DND-41 (cell line): ENCODE data around the gene ACKR3.

ENCODE experiments used
- ATAC-seq: fragments of 200-7000 bp; cut with Tn5 transposase; 3 replicates; pipeline ENCODE4 v1.9.1; 2021; ENCODE audit warnings: low read depth; ENCODE audit not compliant: insufficient read depth
- DNase-seq: peaks from one replicate; pipeline ENCODE4 v3.0.0-alpha.2; 2020
- H2AFZ ChIP-seq: 2 replicates; pipeline ENCODE4 v1.6.0; 2012; ENCODE audit warnings: low read depth, low read length
- H3K27ac ChIP-seq: 2 replicates; pipeline ENCODE4 v1.5.1; 2012; ENCODE audit warnings: low read length, inconsistent platforms
- H3K27me3 ChIP-seq: fragments of 200-600 bp; sonication (generic); 2 replicates; pipeline ENCODE4 v1.6.0; 2012; ENCODE audit warnings: low read length, mild to moderate bottlenecking, inconsistent platforms; ENCODE audit not compliant: insufficient read depth, poor library complexity
- H3K36me3 ChIP-seq: 2 replicates; pipeline ENCODE4 v1.5.1; 2012; ENCODE audit warnings: low read length, inconsistent platforms; ENCODE audit not compliant: insufficient read depth
- H3K4me1 ChIP-seq: 2 replicates; pipeline ENCODE4 v1.5.1; 2012; ENCODE audit warnings: mild to moderate bottlenecking, low read length; ENCODE audit not compliant: insufficient read depth
- H3K4me2 ChIP-seq: 2 replicates; pipeline ENCODE4 v1.6.0; 2012; ENCODE audit warnings: mild to moderate bottlenecking, moderate library complexity, low read length, inconsistent platforms; ENCODE audit not compliant: insufficient read depth
- H3K4me3 ChIP-seq, 2 experiments: fragments of 200-600 bp in 1 of 2; shearing (Covaris generic) in 1 of 2; 2 replicates each; pipeline ENCODE4 v1.5.1; 2012 to 2016; ENCODE audit warnings: inconsistent platforms in 2 of 2, low read length in 2 of 2, mild to moderate bottlenecking in 2 of 2, low read depth in 1 of 2, moderate library complexity in 1 of 2
- H3K79me2 ChIP-seq: 2 replicates; pipeline ENCODE4 v1.6.0; 2012; ENCODE audit warnings: low read length, inconsistent platforms; ENCODE audit not compliant: insufficient read depth
- H3K9ac ChIP-seq: 2 replicates; pipeline ENCODE4 v1.6.0; 2012; ENCODE audit warnings: low read depth, mild to moderate bottlenecking, inconsistent platforms, low read length, moderate library complexity
- H3K9me3 ChIP-seq: 2 replicates; pipeline ENCODE4 v1.5.1; 2012; ENCODE audit warnings: low read length, moderate library complexity, mild to moderate bottlenecking, inconsistent platforms; ENCODE audit not compliant: insufficient read depth, severe bottlenecking
- H4K20me1 ChIP-seq: 2 replicates; pipeline ENCODE4 v1.6.0; 2012; ENCODE audit warnings: low read length; ENCODE audit not compliant: insufficient read depth
- EZH2 ChIP-seq: IDR thresholded peaks from 3 replicates; pipeline ENCODE4 v1.6.1; 2012; ENCODE audit warnings: borderline replicate concordance, low read depth, mild to moderate bottlenecking, moderate library complexity, low read length, inconsistent platforms; ENCODE audit not compliant: severe bottlenecking
- TF ChIP-seq, protein P1 (sequence below): IDR thresholded peaks from 2 replicates; pipeline ENCODE4 v1.5.1; 2012; ENCODE audit warnings: borderline replicate concordance, low read length, moderate library complexity, mild to moderate bottlenecking; ENCODE audit not compliant: poor library complexity, severe bottlenecking; ENCODE audit errors: extremely low read depth

The ACKR3 gene

DNA sequence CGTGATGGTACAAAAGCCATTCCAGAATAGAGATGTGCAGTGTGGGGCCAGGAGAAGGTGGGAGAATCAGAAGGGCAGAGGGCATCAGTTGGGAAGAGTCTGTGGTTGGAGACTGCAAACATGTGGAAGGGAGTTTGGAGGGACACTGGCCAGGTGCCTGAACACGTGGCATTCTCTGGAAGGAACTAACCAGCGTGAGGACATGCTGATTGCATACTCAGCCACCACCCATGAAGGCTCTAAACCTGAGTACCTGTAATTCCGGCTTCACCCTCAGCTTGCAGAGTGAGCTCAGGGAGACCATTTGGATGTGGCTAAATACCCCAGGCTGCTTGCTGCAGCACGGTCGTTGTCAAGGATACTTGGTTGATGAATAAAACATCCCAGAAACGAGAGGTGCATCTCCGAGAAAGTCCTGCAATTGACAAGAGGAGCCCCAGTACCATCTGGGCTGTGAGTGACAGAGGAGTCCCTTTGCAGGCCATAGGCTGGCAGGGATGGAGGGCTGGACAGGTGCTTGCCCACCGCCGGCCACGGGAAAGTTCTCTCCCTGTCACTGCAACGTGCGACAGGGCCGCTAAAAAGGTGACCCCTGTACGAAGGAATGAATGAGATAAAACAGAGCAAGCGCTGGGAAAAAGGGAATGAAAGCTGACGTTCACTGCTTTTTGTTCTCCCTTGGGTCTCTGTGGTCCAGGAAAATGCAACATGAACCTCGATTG lies 5.0 kb downstream of the ACKR3 start:
- H3K27ac ChIP-seq = no peak overlapping the region
- H3K4me3 ChIP-seq = no peak overlapping the region
- H3K4me1 ChIP-seq = peaks cover 10% of the 10 kb centered on the region
- H3K4me2 ChIP-seq = no peak overlapping the region
- H3K36me3 ChIP-seq = no peaks in the 10 kb centered on the region
- no peak overlapping the region for H2AFZ ChIP-seq
- H4K20me1 ChIP-seq = no peaks in the 10 kb centered on the region
- ATAC-seq (no peak), DNase-seq (no peak)
- H3K79me2 ChIP-seq = no peaks in the 10 kb centered on the region
- no peaks in the 10 kb centered on the region for H3K9me3 ChIP-seq
- TF ChIP-seq EZH2 = no peak
- TF ChIP-seq, protein P1, sequence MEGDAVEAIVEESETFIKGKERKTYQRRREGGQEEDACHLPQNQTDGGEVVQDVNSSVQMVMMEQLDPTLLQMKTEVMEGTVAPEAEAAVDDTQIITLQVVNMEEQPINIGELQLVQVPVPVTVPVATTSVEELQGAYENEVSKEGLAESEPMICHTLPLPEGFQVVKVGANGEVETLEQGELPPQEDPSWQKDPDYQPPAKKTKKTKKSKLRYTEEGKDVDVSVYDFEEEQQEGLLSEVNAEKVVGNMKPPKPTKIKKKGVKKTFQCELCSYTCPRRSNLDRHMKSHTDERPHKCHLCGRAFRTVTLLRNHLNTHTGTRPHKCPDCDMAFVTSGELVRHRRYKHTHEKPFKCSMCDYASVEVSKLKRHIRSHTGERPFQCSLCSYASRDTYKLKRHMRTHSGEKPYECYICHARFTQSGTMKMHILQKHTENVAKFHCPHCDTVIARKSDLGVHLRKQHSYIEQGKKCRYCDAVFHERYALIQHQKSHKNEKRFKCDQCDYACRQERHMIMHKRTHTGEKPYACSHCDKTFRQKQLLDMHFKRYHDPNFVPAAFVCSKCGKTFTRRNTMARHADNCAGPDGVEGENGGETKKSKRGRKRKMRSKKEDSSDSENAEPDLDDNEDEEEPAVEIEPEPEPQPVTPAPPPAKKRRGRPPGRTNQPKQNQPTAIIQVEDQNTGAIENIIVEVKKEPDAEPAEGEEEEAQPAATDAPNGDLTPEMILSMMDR = no peak
- H3K9ac ChIP-seq = no peak overlapping the region
- H3K27me3 ChIP-seq = no peaks in the 10 kb centered on the region

DNA sequence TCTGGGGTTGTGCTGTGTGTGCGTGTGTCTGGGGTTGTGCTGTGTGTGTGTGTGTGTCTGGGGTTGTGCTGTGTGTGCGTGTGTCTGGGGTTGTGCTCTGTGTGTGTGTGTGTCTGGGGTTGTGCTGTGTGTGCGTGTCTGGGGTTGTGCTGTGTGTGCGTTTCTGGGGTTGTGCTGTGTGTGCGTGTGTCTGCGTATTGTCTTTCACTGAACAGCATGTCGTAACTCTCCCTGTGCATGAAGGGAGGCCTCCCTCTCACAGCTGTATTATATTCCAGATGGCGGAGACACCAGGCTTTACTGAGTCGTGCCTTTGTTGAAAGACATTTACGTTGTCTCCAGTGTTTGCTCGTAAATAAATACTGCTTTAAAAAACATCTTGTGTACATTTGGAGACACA lies 5.9 kb downstream of the ACKR3 start:
- Histone ChIP-seq H4K20me1 (no peaks in the 10 kb centered on the region), H2AFZ (no peak overlapping the region), H3K79me2 (no peaks in the 10 kb centered on the region), H3K36me3 (peaks cover 2% of the 10 kb centered on the region), H3K9ac (no peak overlapping the region), H3K9me3 (no peaks in the 10 kb centered on the region), H3K4me3 (no peak overlapping the region), H3K27ac (no peak overlapping the region), H3K4me1 (peaks cover under 1% of the 10 kb centered on the region), H3K27me3 (no peaks in the 10 kb centered on the region), H3K4me2 (no peak overlapping the region)
- no peak for DNase-seq
- no peak for TF ChIP-seq EZH2
- TF ChIP-seq, protein P1 = no peak
- ATAC-seq = no peak

DNA sequence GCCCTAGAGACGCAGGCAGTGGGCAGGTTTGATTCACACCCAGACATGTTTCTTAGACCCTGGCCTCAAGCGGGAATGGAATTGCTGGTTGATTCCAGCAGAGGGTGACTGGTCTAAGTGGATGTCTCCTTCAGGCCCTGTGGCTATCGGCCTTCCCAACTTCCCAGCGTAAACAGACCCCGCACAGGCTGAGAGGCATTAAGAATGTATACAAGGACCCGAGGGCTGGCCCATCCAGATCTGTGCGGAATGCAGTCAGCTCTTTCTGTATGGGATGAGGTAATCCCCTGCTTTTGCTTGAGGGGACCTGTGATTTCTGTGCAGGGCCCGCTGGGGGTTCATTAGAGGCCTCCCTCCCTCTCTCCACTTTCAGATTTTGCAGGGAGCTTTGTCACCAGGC lies 6.5 kb downstream of the ACKR3 start:
- Histone ChIP-seq H3K79me2 (no peaks in the 10 kb centered on the region), H3K27ac (no peak overlapping the region), H4K20me1 (no peaks in the 10 kb centered on the region), H3K4me1 (no peaks in the 10 kb centered on the region), H3K4me3 (no peak overlapping the region), H3K9me3 (no peaks in the 10 kb centered on the region), H2AFZ (no peak overlapping the region), H3K36me3 (peaks cover 8% of the 10 kb centered on the region), H3K27me3 (no peaks in the 10 kb centered on the region), H3K4me2 (no peak overlapping the region), H3K9ac (no peak overlapping the region)
- ATAC-seq (no peak), DNase-seq (no peak)
- no peak for TF ChIP-seq EZH2
- TF ChIP-seq, protein P1 = no peak
